Ovary (tissue), 9 donors: ENCODE data around the gene DAGLB. TPM values are rescaled to one million over a fixed set of nuclear protein-coding genes. Genes with fewer than 3 reads are reported as not detected.

Experiments used
- DNase-seq, 5 donors: peaks; one replicate each; pipeline ENCODE4 v3.0.0-alpha.2; 2019 to 2020
- H3K27ac ChIP-seq, 2 donors: fragments of 200-600 bp; one replicate each; pipeline versions ENCODE4 v1.5.1 to v1.8.0; 2019 to 2022
- H3K27me3 ChIP-seq: fragments of 200-600 bp; one replicate; pipeline ENCODE4 v1.8.0; 2022
- H3K36me3 ChIP-seq: fragments of 200-600 bp; sonication (generic); one replicate; pipeline ENCODE4 v1.5.1; 2019
- H3K4me1 ChIP-seq: one replicate; pipeline ENCODE4 v1.8.1; 2013; ENCODE audit warnings: mild to moderate bottlenecking, moderate library complexity; ENCODE audit not compliant: insufficient read depth
- H3K4me3 ChIP-seq: fragments of 200-600 bp; sonication (generic); one replicate; pipeline ENCODE4 v1.5.1; 2017
- H3K9me3 ChIP-seq, 2 donors: fragments of 200-600 bp in 1 of 2; sonication (generic) in 1 of 2; one replicate each; pipeline versions ENCODE4 v1.5.1 to v1.8.1; 2013 to 2019; ENCODE audit warnings: mild to moderate bottlenecking in 1 of 2, moderate library complexity in 1 of 2
- EP300 ChIP-seq: sonication (generic); formaldehyde crosslinking; IDR thresholded peaks from one replicate; pipeline ENCODE4 v1.6.1; 2017; ENCODE audit warnings: antibody characterized with exemption
- POLR2A ChIP-seq: fragments of 450-650 bp; IDR thresholded peaks from one replicate; pipeline ENCODE4 v1.6.1; 2017; ENCODE audit warnings: antibody characterized with exemption, mild to moderate bottlenecking, moderate library complexity
- WGBS, 3 donors: extraction: QIAGEN DNeasy Blood & Tissue Kit in 1 of 3; methylation state at CpG; one replicate each; pipeline versions ENCODE4 v1.1.5 to v1.1.7; 2013 to 2017; 5-methylcytosine and 5-hydroxymethylcytosine counted together
- intact Hi-C, 4 donors: fragments of 100-400 bp; cut with DNase I; formaldehyde crosslinking; loops; one replicate each; pipeline versions ENCODE4 v1.11.0 to v1.15.1; 2022 to 2023
- polyA plus RNA-seq, 2 donors: library from polyadenylated mRNA; stranded (reverse); fragments of 200-250 nt in 1 of 2; fragments of 350-450 nt in 1 of 2; fragmentation: Illumina TruSeq in 1 of 2; extraction: RNeasy Lipid Tissue Mini Kit (QIAGEN cat#74804) in 1 of 2; gene quantifications; one replicate each; pipeline ENCODE4 v1.2.3, GENCODE V29; 2013 to 2014
- total RNA-seq, 7 donors: library from RNA; depleted of rRNA in 2 of 7; stranded (reverse); fragments of >200 nt in 2 of 7; fragmentation: NEBNext Ultra II Directional in 3 of 7; extraction: Animal tissue kit (Norgen Biotek cat#: 25700) in 3 of 7; gene quantifications; one replicate each; pipeline versions ENCODE4 v1.1.0 to v1.2.4, GENCODE V29; 2016 to 2023
- TF ChIP-seq, protein P1 (sequence below), 3 donors: fragments of 450-650 bp in 2 of 3; fragments of 200-600 bp in 1 of 3; IDR thresholded peaks; one replicate each; pipeline versions ENCODE4 v1.5.1 to v1.8.0; 2016 to 2022; ENCODE audit warnings: antibody characterized with exemption in 3 of 3, mild to moderate bottlenecking in 1 of 3
- donor health status: DM: no; HTN: no; CAD: no; lungs with moderate emphysema.
- donor health status: DM: no; HTN: no; CAD: no.
- donor health status: Bipolar disorder and iron deficiency.
- donor health status: DM: yes; HTN: yes; CAD: no.
- donor health status: DM: no; HTN: no; CAD: no.
- donor health status: DM: yes; HTN: yes; CAD: no.

The DAGLB gene
- total and polyA plus RNA-seq, 9 donors, result 8.8 to 22.4 (median 15.3) TPM

DNA sequence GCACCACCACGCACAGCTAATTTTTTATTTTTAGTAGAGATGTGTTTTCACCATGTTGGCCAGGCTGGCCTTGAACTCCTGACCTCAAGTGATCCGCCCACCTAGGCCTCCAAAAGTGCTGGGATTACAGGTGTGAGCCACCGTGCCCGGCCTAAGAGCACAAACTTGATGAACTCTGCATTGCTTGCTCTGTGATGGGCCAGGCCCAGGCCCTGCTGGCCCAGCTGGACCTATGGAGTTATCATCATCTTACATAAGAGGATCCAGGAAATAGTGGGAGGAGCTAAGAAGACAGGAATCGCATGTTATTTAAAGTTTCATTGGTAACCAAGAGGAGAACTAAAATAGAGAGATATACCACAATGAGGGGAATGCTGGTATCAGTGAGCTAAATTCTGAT, 86.9 kb downstream of the DAGLB start:
- Histone ChIP-seq H3K27me3 (no peaks in the 10 kb centered on the region), H3K36me3 (no peaks in the 10 kb centered on the region), H3K9me3 (no peaks in the 10 kb centered on the region), H3K4me3 (no peak overlapping the region), H3K4me1 (no peaks in the 10 kb centered on the region), H3K27ac (no peak overlapping the region)
- TF ChIP-seq EP300 (no peak), POLR2A (no peak)
- TF ChIP-seq, protein P1, sequence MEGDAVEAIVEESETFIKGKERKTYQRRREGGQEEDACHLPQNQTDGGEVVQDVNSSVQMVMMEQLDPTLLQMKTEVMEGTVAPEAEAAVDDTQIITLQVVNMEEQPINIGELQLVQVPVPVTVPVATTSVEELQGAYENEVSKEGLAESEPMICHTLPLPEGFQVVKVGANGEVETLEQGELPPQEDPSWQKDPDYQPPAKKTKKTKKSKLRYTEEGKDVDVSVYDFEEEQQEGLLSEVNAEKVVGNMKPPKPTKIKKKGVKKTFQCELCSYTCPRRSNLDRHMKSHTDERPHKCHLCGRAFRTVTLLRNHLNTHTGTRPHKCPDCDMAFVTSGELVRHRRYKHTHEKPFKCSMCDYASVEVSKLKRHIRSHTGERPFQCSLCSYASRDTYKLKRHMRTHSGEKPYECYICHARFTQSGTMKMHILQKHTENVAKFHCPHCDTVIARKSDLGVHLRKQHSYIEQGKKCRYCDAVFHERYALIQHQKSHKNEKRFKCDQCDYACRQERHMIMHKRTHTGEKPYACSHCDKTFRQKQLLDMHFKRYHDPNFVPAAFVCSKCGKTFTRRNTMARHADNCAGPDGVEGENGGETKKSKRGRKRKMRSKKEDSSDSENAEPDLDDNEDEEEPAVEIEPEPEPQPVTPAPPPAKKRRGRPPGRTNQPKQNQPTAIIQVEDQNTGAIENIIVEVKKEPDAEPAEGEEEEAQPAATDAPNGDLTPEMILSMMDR (IDR thresholded peaks at IDR 0.05), result no peak
- 39 to 48% (median 44%) methylated on average over 5 of the region's 5 CpGs for WGBS, 3 donors
- no peak for DNase-seq
- intact Hi-C loops, result no loop called here

DNA sequence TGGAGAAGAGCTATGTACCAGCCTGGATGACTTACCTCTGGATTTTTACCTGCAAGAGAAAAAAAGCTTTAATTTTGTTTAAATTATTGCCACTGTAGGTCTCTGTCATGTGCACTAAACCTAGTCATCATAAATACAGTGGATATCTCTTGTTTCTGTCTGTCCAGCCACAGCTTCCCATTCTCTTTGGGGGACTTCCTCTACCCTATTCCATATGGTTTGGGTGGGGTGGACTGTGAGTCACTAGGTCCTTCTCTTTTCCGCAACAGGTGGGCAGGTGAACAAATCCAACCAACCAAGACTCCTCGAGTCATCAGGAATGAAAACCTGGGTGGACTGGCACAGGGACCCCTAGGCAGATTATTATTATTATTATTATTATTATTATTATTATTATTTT, 88.0 kb downstream of the DAGLB start:
- Histone ChIP-seq H3K36me3 (no peaks in the 10 kb centered on the region), H3K4me1 (no peaks in the 10 kb centered on the region), H3K27ac (no peak overlapping the region), H3K27me3 (no peaks in the 10 kb centered on the region), H3K9me3 (no peaks in the 10 kb centered on the region), H3K4me3 (no peak overlapping the region)
- intact Hi-C loops, result no loop called here
- 89 to 98% (median 95%) methylated on average over 2 of the region's 2 CpGs for WGBS, 3 donors
- no peak for DNase-seq
- no peak for TF ChIP-seq POLR2A
- TF ChIP-seq EP300, result no peak
- TF ChIP-seq, protein P1 (IDR thresholded peaks at IDR 0.05), result no peak

Other genes with a start within 250 kb of the DAGLB start
- gene CYTH3, start 175.3 kb downstream of the DAGLB start, total RNA-seq, result 10 to 100 TPM; 14.8 to 29.6 (median 18.7) TPM
- gene CYTH3, start 175.3 kb downstream of the DAGLB start, polyA plus RNA-seq, result 10 to 100 TPM; 18.9 to 21.6 TPM
- 10 to 100 TPM; 13.5 to 27.2 (median 18.6) TPM for gene FAM220A, start 99.0 kb downstream of the DAGLB start, total RNA-seq
- gene FAM220A, start 99.0 kb downstream of the DAGLB start, polyA plus RNA-seq, result 10 to 100 TPM; 12.1 to 14.2 TPM
- gene RAC1, start 73.4 kb downstream of the DAGLB start, total RNA-seq, result 100 to 1,000 TPM; 101 to 208 (median 198) TPM
- gene RAC1, start 73.4 kb downstream of the DAGLB start, polyA plus RNA-seq, result 100 to 1,000 TPM; 153 to 389 TPM
- gene KDELR2, start 36.2 kb upstream of the DAGLB start, total RNA-seq, result 100 to 1,000 TPM in 2 of 7 donors, 10 to 100 TPM in 5; 55.3 to 151 (median 93.3) TPM
- 100 to 1,000 TPM in 1 of 2 donors, 10 to 100 TPM in 1; 70.9 to 157 TPM for gene KDELR2, start 36.2 kb upstream of the DAGLB start, polyA plus RNA-seq
- gene GRID2IP, start 103.5 kb upstream of the DAGLB start, total RNA-seq, result under 1 TPM in 6 of 7 donors, not detected in 1; 0.34 to 0.51 (median 0.40) TPM
- under 1 TPM; 0.07 to 0.15 TPM for gene GRID2IP, start 103.5 kb upstream of the DAGLB start, polyA plus RNA-seq
- gene ZDHHC4, start 129.5 kb upstream of the DAGLB start, total RNA-seq, result 10 to 100 TPM; 35.9 to 57.9 (median 47.8) TPM
- 10 to 100 TPM; 42.4 to 92.0 TPM for gene ZDHHC4, start 129.5 kb upstream of the DAGLB start, polyA plus RNA-seq
- 10 to 100 TPM; 20.3 to 35.0 (median 30.4) TPM for gene INTS15, start 142.1 kb upstream of the DAGLB start, total RNA-seq
- gene INTS15, start 142.1 kb upstream of the DAGLB start, polyA plus RNA-seq, result 10 to 100 TPM; 20.9 to 24.8 TPM
- gene ZNF853, start 167.7 kb upstream of the DAGLB start, total RNA-seq, result 10 to 100 TPM; 16.5 to 25.9 (median 22.2) TPM
- gene ZNF853, start 167.7 kb upstream of the DAGLB start, polyA plus RNA-seq, result 10 to 100 TPM in 1 of 2 donors, 1 to 10 TPM in 1; 9.1 to 14.5 TPM
- gene ZNF316, start 189.4 kb upstream of the DAGLB start, total RNA-seq, result 10 to 100 TPM; 14.5 to 36.4 (median 28.4) TPM
- 10 to 100 TPM; 11.5 to 17.6 TPM for gene ZNF316, start 189.4 kb upstream of the DAGLB start, polyA plus RNA-seq